Thoracic aorta (tissue), 2 donors: ENCODE data around the gene UNC13B. TPM values are rescaled to one million over a fixed set of nuclear protein-coding genes. Genes with fewer than 3 reads are reported as not detected.
"Not testable (repeated sequence)": the region's sequence is repeated elsewhere in the genome, so short reads cannot be mapped to it uniquely, and the experiment has no call there.

Experiments
- ATAC-seq: fragments of 150-250 bp; one replicate; pipeline ENCODE4 v1.8.0; 2017; ENCODE audit warnings: low read depth; ENCODE audit not compliant: insufficient number of reproducible peaks, low FRiP score
- DNase-seq: peaks from one replicate; pipeline ENCODE4 v3.0.0-alpha.2; 2020; ENCODE audit warnings: low spot score
- H3K27ac ChIP-seq, 2 donors: fragments of 200-600 bp; sonication (generic); 1 replicate in 1 of 2; 2 replicates in 1 of 2; pipeline ENCODE4 v1.5.1; 2016; ENCODE audit warnings: mild to moderate bottlenecking in 2 of 2, moderate library complexity in 2 of 2
- H3K27me3 ChIP-seq: fragments of 200-600 bp; sonication (generic); replicated peaks from 2 replicates; pipeline ENCODE4 v1.6.0; 2016; ENCODE audit warnings: mild to moderate bottlenecking; ENCODE audit not compliant: insufficient read depth
- H3K36me3 ChIP-seq: fragments of 200-600 bp; sonication (generic); one replicate; pipeline ENCODE4 v1.5.1; 2016
- H3K4me1 ChIP-seq, 2 donors: fragments of 200-600 bp; sonication (generic); 1 replicate in 1 of 2; 2 replicates in 1 of 2; pipeline versions ENCODE4 v1.5.1 to v1.6.0; 2016; ENCODE audit warnings: low read depth in 2 of 2, mild to moderate bottlenecking in 1 of 2; ENCODE audit not compliant: control insufficient read depth in 1 of 2
- H3K4me3 ChIP-seq: fragments of 200-600 bp; sonication (generic); 2 replicates; pipeline ENCODE4 v1.5.1; 2016; ENCODE audit warnings: mild to moderate bottlenecking
- H3K9me3 ChIP-seq: fragments of 200-600 bp; sonication (generic); 2 replicates; pipeline ENCODE4 v1.5.1; 2016
- total RNA-seq, 2 donors: library from RNA; depleted of rRNA; stranded (reverse); fragments of >200 nt; gene quantifications; one replicate each; pipeline versions ENCODE4 v1.1.0 to v1.2.3, GENCODE V29; 2016
- TF ChIP-seq, protein P1 (sequence below): fragments of 200-600 bp; sonication (generic); IDR thresholded peaks from one replicate; pipeline ENCODE4 v1.5.1; 2019; ENCODE audit warnings: antibody characterized with exemption

Gene UNC13B
- total RNA-seq, 2 donors from 2014 or later, result 38.1 to 47.4 TPM

DNA sequence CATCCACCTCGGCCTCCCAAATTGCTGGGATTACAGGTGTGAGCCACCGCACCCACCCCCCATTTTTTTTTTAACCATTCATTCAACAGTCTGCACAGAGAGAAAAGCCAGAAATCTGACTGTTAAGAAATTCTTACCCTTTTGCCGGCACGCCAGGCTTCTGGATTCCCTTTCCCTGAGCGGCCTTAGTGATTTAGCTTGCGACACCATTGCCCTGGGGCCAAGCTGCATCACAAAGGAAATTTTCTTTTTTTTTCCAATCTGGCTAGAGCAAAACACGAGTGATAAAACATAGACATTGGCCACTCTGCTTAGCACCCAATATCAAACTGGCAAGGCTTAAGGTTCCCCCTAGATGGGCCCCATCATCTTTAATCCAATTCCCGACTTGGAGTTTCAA is 24.9 kb upstream of the UNC13B start:
- Histone ChIP-seq H3K36me3 (no peaks in the 10 kb centered on the region), H3K27ac (no peak overlapping the region), H3K9me3 (peaks cover 7% of the 10 kb centered on the region), H3K4me3 (no peak overlapping the region), H3K4me1 (peaks cover 0 to 5% of the 10 kb centered on the region in 2 donors), H3K27me3 (no peaks in the 10 kb centered on the region)
- TF ChIP-seq, protein P1, sequence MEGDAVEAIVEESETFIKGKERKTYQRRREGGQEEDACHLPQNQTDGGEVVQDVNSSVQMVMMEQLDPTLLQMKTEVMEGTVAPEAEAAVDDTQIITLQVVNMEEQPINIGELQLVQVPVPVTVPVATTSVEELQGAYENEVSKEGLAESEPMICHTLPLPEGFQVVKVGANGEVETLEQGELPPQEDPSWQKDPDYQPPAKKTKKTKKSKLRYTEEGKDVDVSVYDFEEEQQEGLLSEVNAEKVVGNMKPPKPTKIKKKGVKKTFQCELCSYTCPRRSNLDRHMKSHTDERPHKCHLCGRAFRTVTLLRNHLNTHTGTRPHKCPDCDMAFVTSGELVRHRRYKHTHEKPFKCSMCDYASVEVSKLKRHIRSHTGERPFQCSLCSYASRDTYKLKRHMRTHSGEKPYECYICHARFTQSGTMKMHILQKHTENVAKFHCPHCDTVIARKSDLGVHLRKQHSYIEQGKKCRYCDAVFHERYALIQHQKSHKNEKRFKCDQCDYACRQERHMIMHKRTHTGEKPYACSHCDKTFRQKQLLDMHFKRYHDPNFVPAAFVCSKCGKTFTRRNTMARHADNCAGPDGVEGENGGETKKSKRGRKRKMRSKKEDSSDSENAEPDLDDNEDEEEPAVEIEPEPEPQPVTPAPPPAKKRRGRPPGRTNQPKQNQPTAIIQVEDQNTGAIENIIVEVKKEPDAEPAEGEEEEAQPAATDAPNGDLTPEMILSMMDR, result no peak
- DNase-seq (no peak), ATAC-seq (no peak)

DNA sequence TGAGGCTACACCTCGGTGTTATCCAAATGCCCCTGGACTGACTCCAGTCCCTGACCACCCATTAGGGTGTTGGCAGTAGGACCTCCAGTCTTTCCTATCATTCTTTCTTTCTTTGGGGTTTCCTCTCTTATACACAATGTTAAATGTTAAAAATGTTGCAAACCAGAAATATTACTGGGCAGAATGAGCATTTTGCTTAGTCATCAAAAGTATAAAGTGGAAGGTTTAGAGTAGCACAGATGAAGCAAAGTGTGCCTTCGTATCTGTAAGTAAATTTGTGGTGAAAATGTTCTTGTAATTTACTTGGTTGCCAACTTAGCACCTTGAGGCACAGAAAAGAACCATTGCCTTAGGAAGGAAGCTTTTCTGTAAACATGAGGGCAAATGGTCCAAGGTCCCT is 21.7 kb upstream of the UNC13B start:
- no peaks in the 10 kb centered on the region for H3K36me3 ChIP-seq
- no peak overlapping the region for H3K4me3 ChIP-seq
- H3K27me3 ChIP-seq, result no peaks in the 10 kb centered on the region
- TF ChIP-seq, protein P1, result no peak
- H3K9me3 ChIP-seq, result peaks cover 13% of the 10 kb centered on the region
- H3K4me1 ChIP-seq, result no peaks in the 10 kb centered on the region
- DNase-seq (no peak), ATAC-seq (no peak)
- H3K27ac ChIP-seq, result no peak overlapping the region

DNA sequence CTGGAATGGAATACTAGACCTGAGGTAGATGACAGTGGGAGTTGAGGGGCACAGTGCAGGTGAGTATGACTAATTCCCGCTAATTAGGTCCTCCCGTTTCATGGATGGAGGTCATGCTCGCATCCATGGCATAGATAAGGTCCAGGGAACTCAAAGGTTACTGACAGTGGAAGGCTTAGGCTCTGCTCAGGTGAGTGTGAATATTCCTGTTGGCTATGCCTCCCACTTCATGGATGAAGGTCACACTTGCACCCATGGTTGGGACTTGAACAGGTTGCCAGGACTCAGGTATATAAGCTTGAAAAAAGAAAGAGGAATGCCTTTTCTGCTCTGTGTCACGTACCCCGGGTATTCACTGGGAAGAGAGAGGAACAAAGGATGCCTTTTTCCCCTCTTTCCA is 19.8 kb upstream of the UNC13B start:
- TF ChIP-seq, protein P1, result no peak
- Histone ChIP-seq H3K27me3 (no peaks in the 10 kb centered on the region), H3K27ac (no peak overlapping the region), H3K4me3 (no peak overlapping the region), H3K4me1 (no peaks in the 10 kb centered on the region), H3K9me3 (peaks cover 15% of the 10 kb centered on the region), H3K36me3 (no peaks in the 10 kb centered on the region)
- DNase-seq (no peak), ATAC-seq (no peak)

DNA sequence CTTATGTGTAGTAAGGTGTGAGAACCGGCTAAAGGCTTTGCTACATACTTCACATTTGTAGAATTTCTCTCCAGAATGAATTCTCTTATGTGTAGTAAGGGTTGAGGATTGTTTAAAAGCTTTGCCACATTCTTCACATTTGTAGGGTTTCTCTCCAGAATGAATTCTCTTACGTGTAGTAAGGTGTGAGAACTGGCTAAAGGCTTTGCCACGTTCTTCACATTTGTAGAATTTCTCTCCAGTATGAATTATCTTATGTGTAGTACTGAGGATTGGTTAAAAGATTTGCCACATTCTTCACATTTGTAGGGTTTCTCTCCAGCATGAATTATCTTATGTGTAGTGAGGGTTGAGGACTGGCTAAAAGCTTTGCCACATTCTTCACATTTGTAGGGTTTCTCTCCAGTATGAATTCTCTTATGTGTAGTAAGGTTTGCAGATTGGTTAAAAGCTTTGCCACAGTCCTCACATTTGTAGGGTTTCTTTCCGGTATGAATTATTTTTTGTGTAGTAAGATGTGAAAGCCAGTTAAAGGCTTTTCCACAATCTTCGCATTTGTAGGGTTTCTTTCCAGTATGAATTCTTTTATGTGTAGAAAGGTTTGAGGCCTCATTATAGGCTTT is 13.8 kb upstream of the UNC13B start:
- ATAC-seq, DNase-seq, H3K36me3 ChIP-seq, H3K27ac ChIP-seq, H3K27me3 ChIP-seq, H3K4me3 ChIP-seq, H3K4me1 ChIP-seq: not testable (repeated sequence)
- H3K9me3 ChIP-seq, result peaks cover 16% of the 10 kb centered on the region

DNA sequence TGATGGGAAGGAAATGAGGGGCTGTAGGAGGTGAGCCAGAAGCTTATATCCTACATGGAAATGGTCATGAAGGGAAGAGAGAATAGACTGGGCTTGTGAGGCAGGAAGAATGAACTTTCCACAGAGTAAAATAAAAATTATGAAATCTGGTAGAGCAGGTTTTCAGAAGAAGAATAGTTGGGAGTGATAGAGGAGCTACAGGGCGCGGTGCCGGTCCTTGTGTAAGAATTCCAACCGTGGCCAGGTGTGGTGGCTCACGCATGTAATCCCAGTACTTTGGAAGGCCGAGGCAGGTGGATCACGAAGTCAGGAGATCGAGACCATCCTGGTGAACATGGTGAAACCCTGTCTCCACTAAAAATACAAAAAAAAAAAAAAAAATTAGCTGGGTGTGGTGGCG is 8.9 kb upstream of the UNC13B start:
- Histone ChIP-seq H3K9me3 (peaks cover 6% of the 10 kb centered on the region), H3K4me1 (no peaks in the 10 kb centered on the region), H3K27ac (no peak overlapping the region), H3K27me3 (no peaks in the 10 kb centered on the region), H3K4me3 (no peak overlapping the region), H3K36me3 (no peaks in the 10 kb centered on the region)
- TF ChIP-seq, protein P1, result no peak
- DNase-seq (no peak), ATAC-seq (no peak)

DNA sequence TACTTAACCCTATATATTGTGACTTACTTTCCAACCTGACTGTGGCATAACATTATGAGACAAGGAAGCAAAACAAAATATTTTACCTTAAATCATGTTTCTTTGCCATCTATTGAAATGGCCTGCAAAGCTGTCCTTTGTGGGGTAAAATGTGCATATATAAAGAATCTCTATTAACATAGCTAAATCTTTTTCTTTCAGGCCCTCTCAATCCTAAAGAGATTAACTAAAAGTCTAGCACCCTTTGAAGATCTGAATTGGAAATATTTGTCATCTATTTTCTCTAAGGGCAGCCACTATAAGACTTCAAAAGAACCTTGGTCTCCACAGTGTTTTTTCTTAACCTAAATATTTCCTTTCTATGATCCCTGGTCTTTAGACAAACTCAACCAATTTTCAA is 5.0 kb upstream of the UNC13B start:
- Histone ChIP-seq H3K4me3 (no peak overlapping the region), H3K27ac (no peak overlapping the region), H3K4me1 (no peaks in the 10 kb centered on the region), H3K9me3 (no peaks in the 10 kb centered on the region), H3K36me3 (no peaks in the 10 kb centered on the region), H3K27me3 (no peaks in the 10 kb centered on the region)
- no peak for ATAC-seq
- no peak for DNase-seq
- TF ChIP-seq, protein P1, result no peak

DNA sequence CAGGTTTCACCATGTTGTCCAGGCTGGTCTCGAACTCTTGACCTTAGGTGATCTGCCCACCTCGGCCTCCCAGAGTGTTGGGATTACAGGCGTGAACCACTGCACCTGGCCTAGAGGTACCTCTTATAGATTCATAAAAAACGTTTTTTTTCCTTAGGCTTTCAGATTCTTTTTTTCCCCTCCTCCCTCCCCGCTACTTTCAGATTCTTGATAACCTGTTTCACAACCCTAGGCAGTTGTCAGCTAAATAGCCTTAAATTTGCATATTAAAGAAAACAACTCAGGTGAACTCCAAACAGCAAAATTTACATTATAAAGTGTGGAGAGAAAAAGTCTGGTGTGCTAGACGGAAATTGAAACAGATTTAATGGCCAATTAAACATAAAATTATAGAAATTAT is 4.0 kb upstream of the UNC13B start:
- not testable (repeated sequence) for H3K4me3 ChIP-seq, H3K4me1 ChIP-seq, H3K36me3 ChIP-seq, ATAC-seq, DNase-seq, H3K9me3 ChIP-seq, H3K27ac ChIP-seq, H3K27me3 ChIP-seq
